GM18907 (cell line): ENCODE data around the gene MADD.

Experiments used
- ATAC-seq: cut with Tn5 transposase; IDR thresholded peaks from one replicate; pipeline ENCODE4 v1.9.1; 2021; ENCODE audit warnings: mild to moderate bottlenecking, moderate library complexity; ENCODE audit not compliant: unreplicated experiment

MADD gene

DNA sequence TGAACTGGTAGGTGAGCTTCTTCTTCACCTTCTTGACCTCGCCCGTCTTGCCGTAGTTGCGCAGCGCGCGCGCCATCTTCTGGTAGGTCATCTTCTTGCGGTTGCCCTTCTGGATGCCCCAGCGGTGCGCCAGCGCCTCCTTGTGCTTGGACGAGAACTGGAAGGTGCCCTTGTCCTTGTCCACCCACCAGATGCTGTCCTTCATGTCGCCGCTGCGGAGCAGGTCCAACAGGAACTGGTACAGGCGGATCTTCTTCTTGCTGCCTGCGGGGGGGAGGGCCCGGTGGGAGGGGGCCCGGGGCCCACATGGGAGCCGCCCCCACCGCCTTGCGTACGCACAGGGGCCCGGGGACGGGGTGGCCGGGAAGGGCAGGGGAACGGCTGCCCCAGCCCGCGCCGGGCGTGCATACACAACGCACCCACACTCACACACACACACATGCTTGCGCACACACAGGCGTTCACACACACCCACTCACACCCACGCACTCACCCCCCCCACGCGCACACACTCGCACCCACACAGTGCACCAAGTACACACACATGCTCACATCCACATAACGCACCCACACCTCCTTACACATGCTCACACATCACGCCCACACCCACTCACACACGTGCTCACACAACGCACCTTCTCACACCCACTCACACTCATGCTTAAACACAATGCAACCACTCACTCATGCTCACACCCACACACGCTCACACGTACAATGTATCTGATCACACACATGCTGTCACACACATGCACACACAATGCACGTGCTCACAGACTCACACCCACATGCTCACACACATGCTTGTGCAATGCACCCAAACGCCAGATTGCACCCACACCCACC, 85.6 kb downstream of the MADD start:
- no peak for ATAC-seq

DNA sequence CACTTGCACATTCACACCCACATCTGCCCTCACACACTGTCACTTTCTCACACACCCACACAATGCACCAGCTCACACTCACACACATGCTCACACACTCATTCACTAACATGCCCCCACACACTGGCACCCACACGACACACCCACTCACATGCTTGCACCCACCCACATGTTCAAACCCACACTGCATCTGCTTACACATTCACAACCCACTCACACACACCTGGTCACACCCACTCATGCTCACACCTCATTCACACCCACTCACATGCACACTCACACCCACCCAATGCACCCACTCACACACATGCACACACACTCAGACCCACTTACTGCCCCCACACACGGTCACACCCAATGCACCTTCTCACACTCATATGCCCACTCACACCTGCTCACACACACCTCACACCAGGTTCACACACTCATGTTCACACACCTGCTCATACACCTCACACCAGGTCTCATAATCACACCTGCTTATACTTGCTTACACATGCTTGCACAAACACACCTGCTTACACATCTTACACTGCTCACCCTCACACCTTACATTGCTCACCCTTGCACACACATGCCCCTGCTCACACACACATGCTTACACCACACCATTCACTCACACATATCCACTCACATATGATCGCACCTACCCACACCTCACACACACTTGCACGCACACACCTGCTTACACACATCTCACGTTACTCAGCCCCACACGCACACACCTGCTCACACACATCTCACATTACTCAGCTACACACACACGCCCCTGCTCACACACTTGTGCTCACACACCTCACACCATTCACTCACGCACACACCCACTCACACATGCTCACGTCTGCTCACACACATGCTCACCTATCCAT, 86.4 kb downstream of the MADD start:
- no peak for ATAC-seq

GRCh38 chr11:47356998-47357329, 87.0 kb downstream of the MADD start:
- ATAC-seq: no peak

- no peak for ATAC-seq
Observed at GRCh38 chr11:47357985-47358730, 88.2 kb downstream of the MADD start.

DNA sequence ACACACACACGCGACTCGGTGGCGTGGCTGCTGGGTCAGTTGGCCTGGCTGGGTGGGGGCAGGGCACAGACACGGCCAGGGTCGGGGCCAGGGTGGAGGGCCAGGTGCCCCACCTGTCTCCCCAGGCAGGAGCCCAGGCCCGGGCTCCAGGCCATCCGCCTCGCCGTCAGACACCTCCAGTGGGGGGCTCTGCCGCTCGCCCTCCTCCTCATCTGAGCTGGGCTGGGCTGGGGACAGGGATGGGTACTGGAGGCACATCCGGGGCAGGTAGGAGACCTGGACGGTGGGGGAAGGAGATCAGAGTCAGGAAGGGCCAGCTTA, 88.8 kb downstream of the MADD start:
- ATAC-seq: no peak

GRCh38 chr11:47359162-47359561, 89.2 kb downstream of the MADD start:
- no peak for ATAC-seq

- ATAC-seq: no peak
Observed at GRCh38 chr11:47359586-47359985, 89.7 kb downstream of the MADD start.

- no peak for ATAC-seq
Observed at GRCh38 chr11:47360341-47360740, 90.4 kb downstream of the MADD start.

GRCh38 chr11:47361419-47361818, 91.5 kb downstream of the MADD start:
- no peak for ATAC-seq

GRCh38 chr11:47366020-47366490, 96.1 kb downstream of the MADD start:
- no peak for ATAC-seq

- no peak for ATAC-seq
Observed at GRCh38 chr11:47369676-47370075, 99.7 kb downstream of the MADD start.

GRCh38 chr11:47372422-47372821, 102.5 kb downstream of the MADD start:
- ATAC-seq: no peak

DNA sequence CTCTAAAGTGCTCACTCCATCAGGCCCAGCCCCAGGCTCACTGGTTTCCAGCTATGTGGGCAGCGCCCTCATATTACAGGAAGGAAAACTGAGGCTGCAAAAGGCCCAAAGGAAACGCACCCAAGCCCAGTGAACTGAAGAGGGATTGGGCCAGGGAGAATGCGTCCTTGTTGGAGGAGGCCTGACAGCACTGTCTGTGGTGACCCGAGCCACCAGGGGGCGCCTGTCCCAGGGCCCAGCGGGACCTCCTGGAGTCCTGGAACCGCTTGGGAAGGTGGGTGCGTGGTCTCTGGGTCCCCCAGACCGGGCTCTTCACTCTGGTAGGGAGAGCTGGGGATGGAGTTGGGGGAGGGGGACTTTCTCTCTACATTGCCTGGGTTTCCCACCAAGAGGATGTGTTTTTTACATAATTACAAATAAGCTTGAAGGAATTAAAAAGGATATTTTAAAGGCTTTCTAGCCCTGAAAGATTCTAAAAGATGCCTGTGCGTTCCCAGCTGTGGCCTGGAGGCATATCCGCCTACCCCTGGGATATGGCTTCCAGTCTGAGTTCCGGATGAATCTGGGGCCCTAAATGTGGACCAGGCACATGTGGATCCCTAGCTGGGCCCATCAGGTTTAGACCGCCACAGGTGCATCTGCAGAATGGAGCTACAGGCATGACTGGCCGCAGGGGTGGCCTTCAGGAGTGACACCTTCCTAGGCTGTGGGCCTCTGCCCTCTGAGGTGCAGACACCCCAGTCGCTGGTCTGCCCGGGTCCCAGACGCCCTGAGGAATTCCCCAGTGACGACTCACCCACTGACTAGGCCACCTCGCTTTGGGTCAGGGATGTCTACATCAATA, 104.2 kb downstream of the MADD start:
- peak; percentile 42 for ATAC-seq

DNA sequence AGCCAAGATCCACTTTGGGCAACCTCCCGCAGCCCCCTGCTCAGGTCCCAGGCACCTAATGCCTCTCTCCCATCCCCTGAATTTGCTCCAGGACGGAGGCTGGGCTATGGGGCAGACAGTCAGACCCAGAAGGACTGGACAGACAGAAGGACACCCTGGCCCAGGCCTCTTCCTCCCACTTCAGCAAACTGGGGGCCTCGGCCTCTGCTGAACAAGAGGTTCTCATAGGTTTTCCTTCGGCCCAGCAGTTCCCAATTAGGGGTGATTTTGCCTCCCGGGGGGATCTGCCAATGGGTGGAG, 104.7 kb downstream of the MADD start:
- no peak for ATAC-seq

DNA sequence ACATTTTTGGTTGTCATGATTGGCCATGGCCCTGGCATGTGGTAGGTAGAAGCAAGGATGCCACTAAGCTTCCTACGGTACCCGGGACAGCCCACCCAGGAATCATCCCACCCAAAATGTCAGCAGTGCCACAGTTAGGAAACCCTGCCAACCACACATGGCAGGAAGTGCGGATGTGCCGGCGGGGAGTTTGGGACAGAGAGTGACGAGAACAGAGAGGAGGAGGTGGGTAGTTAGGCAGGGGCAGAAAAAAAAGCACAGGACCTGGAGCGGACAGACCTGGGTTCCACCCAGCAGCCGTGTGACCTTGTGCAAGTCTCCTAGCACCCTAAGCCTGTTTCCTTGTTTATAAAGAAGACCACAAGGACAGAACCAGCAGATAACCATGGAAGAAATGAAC, 105.1 kb downstream of the MADD start:
- no peak for ATAC-seq

- no peak for ATAC-seq
Observed at GRCh38 chr11:47375546-47376085, 105.7 kb downstream of the MADD start.

DNA sequence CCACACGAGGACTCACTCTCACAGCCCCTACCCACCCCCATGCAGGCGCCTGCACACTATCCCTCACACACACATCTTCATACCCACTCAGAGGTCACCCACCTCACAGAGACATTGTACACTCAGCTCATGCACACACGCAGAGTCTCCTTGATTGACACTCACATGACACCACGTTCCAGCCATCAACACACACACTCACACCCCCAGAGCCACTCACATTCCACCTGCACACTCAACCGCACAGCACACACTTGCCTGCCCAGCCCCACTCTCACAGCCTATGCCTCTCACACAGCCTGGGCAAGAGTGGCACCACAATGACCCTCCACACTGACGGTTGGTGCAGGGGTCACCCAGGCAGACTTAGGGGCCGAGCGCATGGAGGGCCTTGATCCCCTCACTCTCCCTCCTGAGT, 106.2 kb downstream of the MADD start:
- ATAC-seq: no peak

GRCh38 chr11:47376525-47377371, 106.8 kb downstream of the MADD start:
- ATAC-seq: peak; percentile 41

DNA sequence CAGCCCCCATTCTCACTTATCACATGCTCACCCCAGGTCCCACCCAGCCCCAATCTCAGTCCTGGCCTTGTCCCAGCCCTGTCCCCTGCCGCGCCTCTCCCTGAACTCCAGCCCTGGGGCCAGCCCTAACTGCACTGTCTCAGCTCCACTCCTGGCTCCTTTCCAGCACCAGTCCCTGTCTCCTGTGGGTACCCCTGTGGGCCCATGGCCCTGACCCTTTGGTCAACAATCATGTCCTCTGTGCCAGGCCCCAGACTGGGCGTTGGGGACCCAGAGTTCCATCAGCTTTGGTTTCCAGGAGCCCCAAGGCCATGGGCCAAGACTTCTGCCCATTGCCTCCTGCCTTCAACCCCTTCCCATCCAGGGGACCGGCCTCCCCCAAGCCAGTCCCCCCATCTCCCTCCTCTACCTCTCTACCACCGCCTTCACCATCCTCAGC, 107.7 kb downstream of the MADD start:
- ATAC-seq: peak; percentile 18
